GM12892 (cell line): Measurements from ENCODE around the gene COQ8B.

ENCODE experiments used
- POLR2A ChIP-seq: IDR thresholded peaks from 2 replicates; pipeline ENCODE4 v1.6.1; 2011; ENCODE audit warnings: low read depth, low read length, control low read depth
- POLR2AphosphoS5 ChIP-seq: IDR thresholded peaks from 2 replicates; pipeline ENCODE4 v1.6.1; 2011; ENCODE audit warnings: low read depth, low read length, control low read depth

- TF ChIP-seq POLR2AphosphoS5 = no peak
- TF ChIP-seq POLR2A = no peak
Observed at GRCh38 chr19:40737102-40737644, 20.5 kb upstream of the COQ8B start.
